NCI-H187 (cell line): ENCODE measurements around the gene RGL3.
"Not testable (repeated sequence)": the region's sequence is repeated elsewhere in the genome, so short reads cannot be mapped to it uniquely, and the experiment has no call there.

Source experiments
- DNase-seq, 2 experiments: peaks; one replicate each; lab custom pipeline; 2025; lab: John Stamatoyannopoulos, UW

Gene RGL3

GRCh38 chr19:11383706-11384048, 35.4 kb downstream of the RGL3 start:
- no peak for DNase-seq

- no peak for DNase-seq
Measured at GRCh38 chr19:11382898-11383705, 36.0 kb downstream of the RGL3 start.

- DNase-seq, result peak; percentile 90 to 94
Measured at GRCh38 chr19:11380653-11381537, 38.2 kb downstream of the RGL3 start.

- no peak for DNase-seq
Measured at GRCh38 chr19:11379857-11380350, 39.2 kb downstream of the RGL3 start.

GRCh38 chr19:11379269-11379845, 39.8 kb downstream of the RGL3 start:
- not testable (repeated sequence) for DNase-seq

GRCh38 chr19:11378319-11379189, 40.6 kb downstream of the RGL3 start:
- DNase-seq, result no peak

GRCh38 chr19:11377756-11378155, 41.4 kb downstream of the RGL3 start:
- DNase-seq, result no peak

GRCh38 chr19:11377237-11377636, 41.9 kb downstream of the RGL3 start:
- DNase-seq, result no peak

GRCh38 chr19:11375143-11375948, 43.8 kb downstream of the RGL3 start:
- DNase-seq, result no peak

GRCh38 chr19:11374433-11375142, 44.5 kb downstream of the RGL3 start, which contains the start of gene SWSAP1:
Gene SWSAP1, plus strand, starts transcription at chr19:11374666. Its CDS starts 15 bp downstream, at chr19:11374681.
- peak; percentile 89 to 93 for DNase-seq

- no peak for DNase-seq
Measured at GRCh38 chr19:11373885-11374432, 45.2 kb downstream of the RGL3 start.

- DNase-seq, result peak; percentile 41 to 72
Measured at GRCh38 chr19:11373166-11373884, 45.8 kb downstream of the RGL3 start.

- DNase-seq, result no peak
Measured at GRCh38 chr19:11370744-11371143, 48.4 kb downstream of the RGL3 start.

GRCh38 chr19:11367528-11367927, 51.6 kb downstream of the RGL3 start:
- DNase-seq, result no peak

GRCh38 chr19:11365557-11366117, 53.5 kb downstream of the RGL3 start:
- no peak for DNase-seq

- DNase-seq, result no peak
Measured at GRCh38 chr19:11364935-11365334, 54.2 kb downstream of the RGL3 start.

- DNase-seq, result no peak
Measured at GRCh38 chr19:11364296-11364904, 54.7 kb downstream of the RGL3 start.

- no peak for DNase-seq
Measured at GRCh38 chr19:11363881-11364280, 55.2 kb downstream of the RGL3 start.
